Stimulated activated CD4-positive, alpha-beta T cell treated with anti-CD3 and anti-CD28 coated beads, TNF-alpha, amount 100 ng/mL, for 24 hours (primary cell): ENCODE data around the gene PLA2G3.

ENCODE experiments used
- DNase-seq, 3 experiments: peaks; one replicate each; pipeline ENCODE4 v3.0.0-alpha.2; 2020; ENCODE audit warnings: low read depth in 3 of 3

Gene PLA2G3

GRCh38 chr22:31148488-31148887 is 8.2 kb upstream of the PLA2G3 start:
- no peak for DNase-seq

GRCh38 chr22:31144223-31144622 is 3.9 kb upstream of the PLA2G3 start:
- no peak for DNase-seq

- DNase-seq, result no peak
These were observed 3.2 kb upstream of the PLA2G3 start for GRCh38 chr22:31143537-31143936.

GRCh38 chr22:31143038-31143437 is 2.7 kb upstream of the PLA2G3 start:
- DNase-seq, result no peak

- no peak for DNase-seq
These were observed 2.0 kb upstream of the PLA2G3 start for GRCh38 chr22:31142285-31142684.

DNA sequence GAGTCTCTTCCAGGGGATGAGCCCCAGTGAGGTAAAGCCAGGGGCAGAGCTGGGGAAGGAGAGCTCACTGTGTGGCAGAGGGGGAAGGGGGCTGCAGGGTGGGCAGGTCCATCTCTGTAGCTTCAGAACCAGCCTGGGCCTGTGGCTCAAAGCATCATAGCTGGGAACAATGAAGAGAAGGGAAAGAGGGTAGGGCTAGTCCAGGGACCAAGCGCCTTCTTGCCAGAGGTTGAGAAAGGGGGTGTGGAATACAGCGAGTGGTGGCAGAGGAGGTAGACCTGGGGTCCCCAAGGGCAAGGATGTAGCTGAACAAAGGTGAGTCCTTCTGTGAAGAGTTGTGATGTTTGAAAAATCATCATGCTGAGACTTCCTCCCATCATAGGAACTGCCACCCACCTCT is 1.2 kb upstream of the PLA2G3 start:
- DNase-seq, result no peak

GRCh38 chr22:31140746-31141145 is 438 bp upstream of the PLA2G3 start:
- DNase-seq, result no peak

DNA sequence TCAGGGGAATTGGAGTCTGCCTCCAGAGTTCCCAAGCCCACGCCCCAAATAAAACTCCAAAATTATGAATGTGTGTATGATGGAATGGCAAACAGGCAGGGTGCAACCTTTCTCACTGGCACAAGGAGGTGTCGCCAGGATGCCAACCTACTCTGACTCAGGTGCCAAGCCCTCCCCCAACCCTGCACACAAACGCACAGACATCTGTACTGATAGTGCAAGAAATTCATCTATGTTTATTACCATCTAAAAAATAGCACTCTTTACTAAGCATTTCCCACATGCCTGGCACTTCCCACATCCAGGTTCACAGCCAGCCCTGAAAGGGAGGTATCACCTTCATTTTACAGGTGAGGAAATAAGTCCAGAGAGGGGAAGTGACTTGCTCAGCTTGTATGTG is 1.2 kb downstream of the PLA2G3 start:
- no peak for DNase-seq

DNA sequence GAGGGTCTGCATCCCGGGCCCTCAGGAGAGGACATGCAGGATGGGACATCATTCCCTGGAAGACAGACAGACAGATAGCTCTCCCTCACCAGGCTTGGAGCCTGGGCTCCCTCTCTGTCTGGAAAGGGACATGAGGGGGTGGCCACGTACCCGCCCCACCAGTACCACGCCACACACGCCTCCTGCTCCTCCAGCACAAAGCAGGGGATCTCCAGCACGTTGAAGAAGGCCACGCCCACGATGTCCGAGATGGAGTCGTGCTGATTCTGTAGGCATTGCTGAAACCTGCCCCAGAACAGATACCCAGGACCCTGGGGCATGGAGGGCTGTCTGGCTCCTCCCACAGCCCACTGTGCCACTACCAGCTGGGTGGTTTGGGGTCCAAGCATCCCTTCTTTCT is 2.2 kb downstream of the PLA2G3 start:
- no peak for DNase-seq

DNA sequence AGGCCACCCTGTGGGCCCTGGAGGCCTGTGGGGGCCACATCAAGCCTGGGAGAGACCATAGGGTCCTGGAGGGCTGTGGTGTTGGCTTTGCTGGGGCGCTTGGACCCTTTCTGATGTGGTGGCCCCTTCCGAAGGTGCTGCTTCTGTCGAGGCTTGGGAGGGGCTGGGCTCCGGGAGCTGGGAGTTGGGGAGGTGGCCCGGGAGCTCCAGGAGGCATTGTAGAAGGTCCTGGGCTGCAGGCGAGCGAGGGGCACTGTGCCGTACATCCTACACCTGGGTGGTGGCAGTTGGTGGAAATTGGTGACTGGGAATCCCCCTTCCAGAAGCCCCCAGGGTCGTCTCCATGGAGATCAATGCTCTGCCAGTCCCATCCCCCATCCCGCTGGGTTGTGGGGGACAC is 2.6 kb downstream of the PLA2G3 start:
- no peak for DNase-seq

- no peak for DNase-seq
These were observed 3.6 kb downstream of the PLA2G3 start for GRCh38 chr22:31136711-31137110.

- no peak for DNase-seq
These were observed 4.2 kb downstream of the PLA2G3 start for GRCh38 chr22:31136155-31136554.

- DNase-seq, result no peak
These were observed 4.6 kb downstream of the PLA2G3 start for GRCh38 chr22:31135706-31136105.

DNA sequence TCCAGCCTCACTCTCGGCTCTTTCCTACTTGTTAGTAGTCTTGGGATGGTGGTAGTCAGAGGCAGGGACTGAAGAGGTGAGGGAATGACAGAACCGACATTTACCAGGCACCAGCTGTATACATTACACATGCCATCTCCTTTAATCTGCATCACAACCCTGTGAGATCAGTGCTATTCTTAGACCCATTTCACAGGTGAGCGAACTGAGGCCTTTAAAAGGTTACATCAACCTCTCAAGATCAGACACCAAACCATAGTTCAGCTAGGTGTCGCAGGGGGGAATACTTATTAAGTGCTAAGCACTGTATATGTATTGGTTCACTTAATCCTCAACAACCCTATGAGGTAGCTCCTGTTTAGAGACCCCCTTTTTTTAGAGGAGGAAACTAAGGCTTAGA is 5.6 kb downstream of the PLA2G3 start:
- no peak for DNase-seq

GRCh38 chr22:31133911-31134310 is 6.4 kb downstream of the PLA2G3 start:
- no peak for DNase-seq

DNA sequence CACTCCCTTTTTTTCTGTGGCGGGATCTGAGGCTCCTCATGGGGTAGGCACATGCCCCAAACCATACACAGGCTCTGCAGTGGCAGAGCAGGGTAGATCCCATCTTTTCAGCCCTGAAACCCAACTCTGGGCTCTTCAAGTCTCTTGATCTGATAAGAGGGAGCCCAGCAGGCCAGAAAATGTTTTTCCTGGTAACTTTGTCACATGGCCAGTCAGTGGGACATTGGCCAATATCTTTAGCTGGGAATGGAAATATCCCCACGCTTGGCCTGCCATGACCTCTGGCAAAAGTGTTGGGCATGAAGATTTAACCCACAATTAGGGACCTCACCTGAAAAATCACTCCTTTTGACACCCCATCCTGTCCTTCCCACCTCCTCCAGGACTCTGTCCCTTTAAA is 9.4 kb downstream of the PLA2G3 start:
- no peak for DNase-seq

DNA sequence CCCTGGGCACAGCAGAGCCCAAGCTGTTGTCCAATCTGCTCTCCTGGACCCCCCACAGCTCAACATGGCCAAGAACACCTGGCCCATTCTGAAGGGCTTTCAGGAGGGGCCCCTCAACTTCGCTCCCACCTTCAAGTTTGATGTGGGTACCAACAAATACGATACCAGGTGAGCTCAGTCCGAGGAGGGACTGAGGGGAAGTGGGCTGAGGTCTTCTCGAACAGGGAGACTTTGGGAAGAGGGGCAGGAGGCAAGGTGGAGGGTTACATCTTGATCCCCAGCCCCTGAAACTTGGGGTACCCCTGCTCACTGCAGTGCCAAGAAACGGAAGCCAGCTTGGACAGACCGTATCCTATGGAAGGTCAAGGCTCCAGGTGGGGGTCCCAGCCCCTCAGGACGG is 12.2 kb downstream of the PLA2G3 start:
- no peak for DNase-seq

- DNase-seq, result no peak
These were observed 13.0 kb downstream of the PLA2G3 start for GRCh38 chr22:31127181-31127772.

- no peak for DNase-seq
These were observed 13.5 kb downstream of the PLA2G3 start for GRCh38 chr22:31126869-31127175.

GRCh38 chr22:31126128-31126868 is 14.0 kb downstream of the PLA2G3 start:
- DNase-seq, result no peak

GRCh38 chr22:31125521-31126117 is 14.7 kb downstream of the PLA2G3 start:
- no peak for DNase-seq

GRCh38 chr22:31124811-31125465 is 15.4 kb downstream of the PLA2G3 start:
- DNase-seq, result no peak

DNA sequence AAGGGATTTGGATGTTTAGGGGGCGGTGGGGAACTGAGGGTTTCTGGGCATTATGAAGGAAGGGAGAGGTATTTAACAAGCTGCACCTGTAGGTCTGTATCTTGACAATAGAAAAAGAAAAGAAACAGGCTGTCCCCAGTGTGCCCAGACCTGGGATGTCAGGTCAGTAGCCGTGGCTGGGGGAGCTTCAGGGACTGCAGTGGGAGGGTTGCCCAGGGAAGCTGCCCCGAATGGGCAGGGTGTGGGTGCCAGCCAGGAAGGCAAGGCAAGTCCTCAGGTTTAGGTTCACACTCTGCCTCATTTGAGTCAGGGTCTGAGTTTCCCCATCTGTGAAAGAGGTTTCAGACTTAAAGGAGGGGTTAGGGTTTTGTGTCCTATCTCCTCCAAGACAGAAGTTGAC is 16.0 kb downstream of the PLA2G3 start:
- no peak for DNase-seq
